SU-DHL-6 (cell line): ENCODE measurements around the gene GRB14.

Experiments
- H2AFZ ChIP-seq: fragments of 200-600 bp; sonication (generic); 2 replicates; pipeline ENCODE4 v1.6.1; 2014; ENCODE audit warnings: low read depth, mild to moderate bottlenecking, moderate library complexity, mixed read lengths, antibody characterized with exemption, low read length; ENCODE audit not compliant: severe bottlenecking
- H3F3A ChIP-seq: fragments of 200-600 bp; shearing (Covaris generic); 2 replicates; pipeline ENCODE4 v1.6.0; 2016; ENCODE audit warnings: antibody characterized with exemption, mild to moderate bottlenecking; ENCODE audit not compliant: insufficient read depth
- H3K27ac ChIP-seq: fragments of 200-600 bp; sonication (generic); 2 replicates; pipeline ENCODE4 v1.5.1; 2016; ENCODE audit warnings: low read depth, mild to moderate bottlenecking, low read length, moderate library complexity, mixed read lengths
- H3K27me3 ChIP-seq: fragments of 200-600 bp; sonication (generic), shearing (Covaris generic); 2 replicates; pipeline ENCODE4 v1.6.0; 2014; ENCODE audit warnings: mild to moderate bottlenecking, low read length
- H3K36me3 ChIP-seq: fragments of 200-600 bp; sonication (generic); 2 replicates; pipeline ENCODE4 v1.6.1; 2014; ENCODE audit warnings: mild to moderate bottlenecking, low read length, mixed read lengths
- H3K4me2 ChIP-seq: fragments of 300-600, 200-600 bp; shearing (Covaris generic), sonication (generic); 2 replicates; pipeline ENCODE4 v1.6.0; 2014; ENCODE audit warnings: low read length, low read depth, mild to moderate bottlenecking; ENCODE audit not compliant: poor library complexity, severe bottlenecking
- H3K4me3 ChIP-seq: fragments of 200-600 bp; sonication (generic); 2 replicates; pipeline ENCODE4 v1.5.1; 2014; ENCODE audit warnings: antibody characterized with exemption, low read length, mild to moderate bottlenecking, mixed read lengths; ENCODE audit not compliant: insufficient read depth, poor library complexity, severe bottlenecking
- H3K79me2 ChIP-seq: fragments of 200-600 bp; sonication (generic); 2 replicates; pipeline ENCODE4 v1.6.1; 2014; ENCODE audit warnings: mild to moderate bottlenecking, low read length, moderate library complexity; ENCODE audit not compliant: insufficient read depth
- H3K9ac ChIP-seq: fragments of 200-600 bp; sonication (generic); 2 replicates; pipeline ENCODE4 v1.7.0; 2014; ENCODE audit warnings: mild to moderate bottlenecking, low read length
- H3K9me2 ChIP-seq: fragments of 200-600 bp; sonication (generic); replicated peaks from 2 replicates; pipeline ENCODE4 v1.6.1; 2014; ENCODE audit warnings: low read length; ENCODE audit not compliant: insufficient read depth
- H3K9me3 ChIP-seq: fragments of 200-600 bp; sonication (generic); 2 replicates; pipeline ENCODE4 v1.6.1; 2014; ENCODE audit warnings: low read length, mixed read lengths; ENCODE audit not compliant: insufficient read depth
- H4K20me1 ChIP-seq: fragments of 200-600 bp; sonication (generic); 2 replicates; pipeline ENCODE4 v1.6.1; 2014; ENCODE audit warnings: low read depth, mild to moderate bottlenecking, antibody characterized with exemption, low read length, moderate library complexity, mixed read lengths
- EZH2phosphoT487 ChIP-seq: fragments of 200-600 bp; sonication (generic), shearing (Covaris generic); conservative IDR thresholded peaks from 2 replicates; pipeline ENCODE4 v1.6.1; 2018; ENCODE audit warnings: mild to moderate bottlenecking, antibody characterized with exemption, low read length, moderate library complexity, mixed read lengths
- TF ChIP-seq, protein P1 (sequence below): fragments of 200-600 bp; sonication (generic); IDR thresholded peaks from one replicate; pipeline ENCODE4 v1.5.1; 2017; ENCODE audit warnings: antibody characterized with exemption, mild to moderate bottlenecking, low read length, moderate library complexity; ENCODE audit not compliant: insufficient read depth, poor library complexity, severe bottlenecking

GRB14 gene

DNA sequence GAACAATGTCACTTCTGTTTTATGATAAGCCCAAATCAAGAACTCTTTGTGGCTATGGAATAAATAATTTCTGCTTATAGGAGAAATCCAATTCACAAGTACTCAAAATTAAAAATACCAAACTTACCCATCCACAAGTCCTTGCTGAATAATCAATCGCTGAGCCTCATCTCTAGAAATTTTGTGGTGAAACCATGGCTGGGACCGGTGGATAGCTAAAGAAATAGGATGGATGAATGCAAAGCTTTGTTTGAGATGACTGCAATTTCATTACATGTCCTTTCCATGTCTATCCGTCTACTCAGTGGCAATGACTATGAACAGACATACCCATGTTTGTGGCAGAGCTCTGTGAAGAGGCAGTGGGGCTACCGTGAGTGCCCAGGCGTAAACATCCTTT, 124.4 kb downstream of the GRB14 start:
- Histone ChIP-seq H3K36me3 (no peaks in the 10 kb centered on the region), H3K27me3 (no peaks in the 10 kb centered on the region), H3K27ac (no peak overlapping the region), H3K9me2 (no peaks in the 10 kb centered on the region), H3K79me2 (no peaks in the 10 kb centered on the region), H3F3A (no peaks in the 10 kb centered on the region), H3K4me2 (no peak overlapping the region), H2AFZ (no peak overlapping the region), H4K20me1 (no peaks in the 10 kb centered on the region), H3K9me3 (no peaks in the 10 kb centered on the region), H3K4me3 (no peak overlapping the region), H3K9ac (no peak overlapping the region)
- no peak for TF ChIP-seq EZH2phosphoT487
- TF ChIP-seq, protein P1, sequence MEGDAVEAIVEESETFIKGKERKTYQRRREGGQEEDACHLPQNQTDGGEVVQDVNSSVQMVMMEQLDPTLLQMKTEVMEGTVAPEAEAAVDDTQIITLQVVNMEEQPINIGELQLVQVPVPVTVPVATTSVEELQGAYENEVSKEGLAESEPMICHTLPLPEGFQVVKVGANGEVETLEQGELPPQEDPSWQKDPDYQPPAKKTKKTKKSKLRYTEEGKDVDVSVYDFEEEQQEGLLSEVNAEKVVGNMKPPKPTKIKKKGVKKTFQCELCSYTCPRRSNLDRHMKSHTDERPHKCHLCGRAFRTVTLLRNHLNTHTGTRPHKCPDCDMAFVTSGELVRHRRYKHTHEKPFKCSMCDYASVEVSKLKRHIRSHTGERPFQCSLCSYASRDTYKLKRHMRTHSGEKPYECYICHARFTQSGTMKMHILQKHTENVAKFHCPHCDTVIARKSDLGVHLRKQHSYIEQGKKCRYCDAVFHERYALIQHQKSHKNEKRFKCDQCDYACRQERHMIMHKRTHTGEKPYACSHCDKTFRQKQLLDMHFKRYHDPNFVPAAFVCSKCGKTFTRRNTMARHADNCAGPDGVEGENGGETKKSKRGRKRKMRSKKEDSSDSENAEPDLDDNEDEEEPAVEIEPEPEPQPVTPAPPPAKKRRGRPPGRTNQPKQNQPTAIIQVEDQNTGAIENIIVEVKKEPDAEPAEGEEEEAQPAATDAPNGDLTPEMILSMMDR = no peak

DNA sequence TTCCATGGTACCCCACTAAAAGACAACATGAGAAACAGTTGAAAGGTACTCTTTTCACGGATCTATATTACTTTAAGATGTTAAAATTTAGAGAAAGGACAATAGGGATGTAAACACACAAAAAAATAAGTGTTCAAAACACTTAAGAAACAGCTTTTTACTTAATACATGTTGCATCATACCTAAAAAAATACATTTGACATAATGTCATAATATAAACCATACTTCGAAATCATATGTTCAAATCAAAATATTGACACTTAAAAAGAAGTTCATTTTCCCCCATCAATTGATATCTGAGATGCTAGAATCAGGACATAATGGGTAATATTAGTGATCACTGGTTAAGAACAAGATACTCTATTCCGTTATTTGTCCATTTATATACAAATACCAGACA, 124.9 kb downstream of the GRB14 start:
- H3F3A ChIP-seq = no peaks in the 10 kb centered on the region
- H4K20me1 ChIP-seq = no peaks in the 10 kb centered on the region
- no peaks in the 10 kb centered on the region for H3K27me3 ChIP-seq
- H3K4me3 ChIP-seq = no peak overlapping the region
- H3K9me3 ChIP-seq = no peaks in the 10 kb centered on the region
- no peaks in the 10 kb centered on the region for H3K9me2 ChIP-seq
- H2AFZ ChIP-seq = no peak overlapping the region
- no peak overlapping the region for H3K9ac ChIP-seq
- no peak overlapping the region for H3K4me2 ChIP-seq
- no peaks in the 10 kb centered on the region for H3K79me2 ChIP-seq
- no peak overlapping the region for H3K27ac ChIP-seq
- no peak for TF ChIP-seq EZH2phosphoT487
- TF ChIP-seq, protein P1 = no peak
- no peaks in the 10 kb centered on the region for H3K36me3 ChIP-seq

DNA sequence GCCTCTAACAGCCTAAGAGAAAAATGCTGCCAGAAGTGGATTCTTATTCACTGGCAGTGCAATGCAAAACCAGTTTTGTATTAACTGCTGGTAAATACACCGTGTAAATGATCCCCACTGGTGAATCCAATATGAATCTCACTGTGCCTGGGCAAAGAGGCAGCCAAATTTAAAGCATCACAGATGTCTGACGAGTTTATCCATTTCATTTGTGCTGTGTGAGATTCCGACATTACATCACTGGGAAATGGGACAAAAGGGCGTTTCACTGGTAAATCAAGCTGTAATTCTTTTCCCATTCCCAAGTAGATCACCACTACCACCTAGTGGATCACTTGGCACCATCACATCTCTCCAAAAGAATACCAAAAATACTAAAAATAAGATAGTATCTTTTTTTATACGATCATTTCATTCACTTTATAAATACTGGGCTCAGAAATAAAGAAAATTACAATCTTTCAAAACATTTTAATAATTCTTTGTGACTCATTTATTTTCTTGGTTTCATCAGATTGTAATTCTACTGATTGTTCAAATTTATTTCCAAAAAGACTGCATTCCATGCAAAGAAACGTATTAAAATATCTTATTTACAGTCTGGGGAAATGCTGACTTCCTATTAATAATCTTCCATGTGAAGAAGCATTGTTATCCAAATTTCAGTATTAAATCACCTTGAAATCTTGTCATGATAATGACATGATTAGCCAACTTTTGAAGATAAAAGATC, 125.6 kb downstream of the GRB14 start:
- H3K4me3 ChIP-seq = no peak overlapping the region
- H2AFZ ChIP-seq = no peak overlapping the region
- H3K36me3 ChIP-seq = no peaks in the 10 kb centered on the region
- no peaks in the 10 kb centered on the region for H3K27me3 ChIP-seq
- H4K20me1 ChIP-seq = no peaks in the 10 kb centered on the region
- no peaks in the 10 kb centered on the region for H3K79me2 ChIP-seq
- H3K27ac ChIP-seq = no peak overlapping the region
- H3K9me2 ChIP-seq = no peaks in the 10 kb centered on the region
- no peak overlapping the region for H3K9ac ChIP-seq
- no peaks in the 10 kb centered on the region for H3K9me3 ChIP-seq
- no peaks in the 10 kb centered on the region for H3F3A ChIP-seq
- TF ChIP-seq, protein P1 = no peak
- no peak for TF ChIP-seq EZH2phosphoT487
- H3K4me2 ChIP-seq = no peak overlapping the region
